GM21528 (cell line): Measurements from ENCODE around the gene COG8.
A peak's percentile ranks its signal among the peaks of the same experiment; 100 is the strongest.
"Not testable (repeated sequence)": the region's sequence is repeated elsewhere in the genome, so short reads cannot be mapped to it uniquely, and the experiment has no call there.

Experiments
- ATAC-seq: cut with Tn5 transposase; IDR thresholded peaks from one replicate; pipeline ENCODE4 v1.9.1; 2021; ENCODE audit warnings: mild to moderate bottlenecking, moderate library complexity; ENCODE audit not compliant: unreplicated experiment, low FRiP score

The COG8 gene

DNA sequence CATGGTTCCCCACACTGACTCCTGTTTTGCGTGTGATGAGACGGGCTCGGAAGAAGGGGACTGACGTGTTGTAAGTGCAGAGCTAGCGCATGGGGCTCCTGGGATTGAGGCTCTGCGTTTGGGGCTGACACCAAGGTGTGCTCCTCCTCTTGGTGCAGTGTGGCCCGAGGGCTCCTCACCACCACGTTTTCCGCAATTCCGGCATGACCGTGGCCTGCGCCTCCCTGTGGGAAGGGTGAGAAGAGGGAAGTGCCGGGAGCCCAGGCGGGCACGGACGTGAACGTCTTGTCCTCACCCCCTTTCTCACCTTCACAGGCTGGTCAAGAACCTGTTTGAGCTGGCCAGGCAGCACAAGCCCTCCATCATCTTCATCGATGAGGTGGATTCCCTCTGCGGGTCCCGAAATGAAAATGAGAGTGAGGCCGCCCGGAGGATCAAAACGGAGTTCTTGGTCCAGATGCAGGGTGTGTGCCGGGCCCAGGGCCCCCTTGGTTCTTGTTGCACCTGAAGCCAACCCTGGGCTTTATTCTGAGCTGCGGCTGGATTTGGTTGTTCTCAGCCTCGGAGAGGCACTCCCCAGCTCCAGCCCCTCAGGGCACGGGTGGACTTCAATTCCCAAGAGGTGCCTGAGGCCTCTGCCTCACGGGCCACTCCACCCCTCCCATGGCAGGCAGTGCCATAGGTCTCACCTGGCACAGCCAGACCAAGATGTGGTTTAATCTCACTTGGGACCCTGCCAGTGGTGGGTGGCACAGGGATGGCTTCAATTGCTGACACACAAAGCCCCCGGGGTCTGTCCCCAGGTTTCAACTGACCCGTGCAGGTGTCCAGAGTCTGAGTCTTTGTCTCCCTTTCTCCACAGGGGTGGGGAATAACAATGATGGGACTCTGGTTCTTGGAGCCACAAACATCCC is 19.3 kb downstream of the COG8 start:
- ATAC-seq = no peak

GRCh38 chr16:69319381-69319780 is 20.0 kb downstream of the COG8 start:
- ATAC-seq = no peak

DNA sequence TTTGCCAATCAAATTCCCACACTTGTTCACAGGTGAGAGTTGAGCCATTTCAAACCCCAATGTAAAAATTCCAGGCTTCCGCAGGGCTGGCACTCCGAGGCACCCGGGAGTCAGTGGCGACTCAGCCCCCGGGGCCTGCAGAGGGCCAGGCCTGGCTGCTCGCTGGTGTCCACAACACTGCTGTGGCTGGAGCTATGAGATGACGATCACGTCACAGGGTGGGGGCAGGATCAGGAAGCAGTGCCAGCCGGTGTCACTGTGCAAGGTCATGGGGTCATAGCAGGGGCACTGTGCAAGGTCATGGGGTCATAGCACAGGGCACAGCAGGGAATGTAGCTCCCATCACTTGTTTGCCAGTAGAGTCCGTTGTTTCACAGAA is 20.5 kb downstream of the COG8 start:
- no peak for ATAC-seq

DNA sequence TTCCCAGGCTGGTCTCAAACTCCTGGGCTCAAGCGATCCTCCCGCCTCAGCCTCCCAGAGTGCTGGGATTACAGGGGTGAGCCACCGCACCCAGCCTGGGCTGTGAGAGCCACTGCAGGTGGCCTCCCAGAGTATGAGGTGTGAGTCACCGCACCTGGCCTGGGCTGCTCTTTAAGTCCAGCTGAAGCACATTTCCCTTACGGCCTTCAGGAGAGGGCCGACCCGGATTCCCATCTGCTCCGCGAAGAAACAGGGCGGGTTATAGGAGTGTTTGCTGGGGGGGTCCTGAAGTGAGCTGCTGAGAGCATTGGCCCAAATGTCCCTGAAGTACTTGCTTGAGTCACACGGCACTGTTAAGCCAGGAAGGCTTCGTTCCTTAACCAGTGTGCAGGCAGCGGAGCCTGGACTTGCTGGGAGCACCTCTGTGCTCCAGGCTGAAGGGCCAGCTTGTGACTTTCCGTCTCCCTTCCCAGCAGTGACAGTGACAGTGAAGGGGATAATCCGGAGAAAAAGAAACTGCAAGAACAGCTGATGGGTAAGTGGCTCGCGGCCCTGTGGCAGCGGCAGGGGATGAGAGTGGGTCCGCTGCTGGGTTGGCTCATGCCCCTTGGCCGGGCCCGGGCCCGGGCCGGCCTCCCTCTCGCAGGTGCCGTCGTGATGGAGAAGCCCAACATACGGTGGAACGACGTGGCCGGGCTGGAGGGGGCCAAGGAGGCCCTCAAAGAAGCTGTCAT is 21.0 kb downstream of the COG8 start:
- no peak for ATAC-seq

- ATAC-seq = no peak
These were observed 22.7 kb downstream of the COG8 start for GRCh38 chr16:69316595-69317034.

DNA sequence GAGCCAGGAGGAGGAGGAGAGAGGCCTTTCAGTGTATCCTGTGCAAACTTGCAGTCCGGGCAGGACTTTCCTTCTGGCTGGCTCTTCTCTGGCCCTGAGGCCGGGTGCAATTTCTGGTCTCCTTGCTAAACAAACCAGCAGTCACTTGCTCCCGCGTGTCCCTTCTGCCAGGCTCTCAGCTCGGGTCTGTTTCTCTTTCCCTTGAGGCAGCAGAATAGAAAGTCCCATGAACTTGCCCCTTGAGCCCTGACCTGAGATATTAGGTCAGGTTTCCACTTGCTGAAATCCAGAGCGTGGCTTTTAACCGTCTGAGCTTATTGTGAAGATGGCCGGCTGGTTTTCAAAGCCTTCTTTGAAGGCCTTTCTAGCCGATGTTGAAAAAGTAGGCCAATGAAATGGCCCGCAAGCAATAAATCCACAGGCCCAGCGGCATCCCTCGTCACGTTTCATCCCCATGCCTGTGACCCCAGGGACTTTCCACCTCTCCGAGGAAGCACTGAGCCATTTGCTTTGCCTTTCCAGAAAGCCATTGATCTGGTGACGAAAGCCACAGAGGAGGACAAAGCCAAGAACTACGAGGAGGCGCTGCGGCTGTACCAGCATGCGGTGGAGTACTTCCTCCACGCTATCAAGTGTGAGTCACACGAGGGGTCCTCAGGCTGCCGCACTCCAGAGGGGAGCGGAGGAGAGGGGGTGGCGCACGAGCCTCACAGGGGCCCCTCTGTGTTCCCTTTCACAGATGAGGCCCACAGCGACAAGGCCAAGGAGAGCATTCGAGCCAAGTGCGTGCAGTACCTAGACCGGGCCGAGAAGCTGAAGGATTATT is 23.7 kb downstream of the COG8 start:
- no peak for ATAC-seq

GRCh38 chr16:69314534-69314933 is 24.8 kb downstream of the COG8 start:
- ATAC-seq = no peak

DNA sequence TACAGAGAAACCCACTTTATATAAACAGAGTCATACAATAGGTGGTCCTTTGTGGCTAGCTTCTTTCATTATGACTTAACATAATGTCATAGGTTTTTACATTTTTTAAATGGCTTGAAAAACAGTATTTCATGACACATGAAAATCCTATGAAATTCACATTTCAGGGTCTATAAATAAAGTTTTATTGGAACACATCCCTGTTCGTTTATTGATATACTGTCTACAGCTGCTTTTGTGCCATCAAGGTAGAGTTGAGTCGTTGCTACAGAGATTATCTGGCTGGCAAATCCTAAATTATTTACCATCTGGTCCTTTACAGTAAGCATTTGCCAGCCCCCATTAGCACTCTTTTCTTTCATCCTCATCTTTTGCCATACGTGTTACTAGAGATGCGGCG is 25.9 kb downstream of the COG8 start:
- no peak for ATAC-seq

DNA sequence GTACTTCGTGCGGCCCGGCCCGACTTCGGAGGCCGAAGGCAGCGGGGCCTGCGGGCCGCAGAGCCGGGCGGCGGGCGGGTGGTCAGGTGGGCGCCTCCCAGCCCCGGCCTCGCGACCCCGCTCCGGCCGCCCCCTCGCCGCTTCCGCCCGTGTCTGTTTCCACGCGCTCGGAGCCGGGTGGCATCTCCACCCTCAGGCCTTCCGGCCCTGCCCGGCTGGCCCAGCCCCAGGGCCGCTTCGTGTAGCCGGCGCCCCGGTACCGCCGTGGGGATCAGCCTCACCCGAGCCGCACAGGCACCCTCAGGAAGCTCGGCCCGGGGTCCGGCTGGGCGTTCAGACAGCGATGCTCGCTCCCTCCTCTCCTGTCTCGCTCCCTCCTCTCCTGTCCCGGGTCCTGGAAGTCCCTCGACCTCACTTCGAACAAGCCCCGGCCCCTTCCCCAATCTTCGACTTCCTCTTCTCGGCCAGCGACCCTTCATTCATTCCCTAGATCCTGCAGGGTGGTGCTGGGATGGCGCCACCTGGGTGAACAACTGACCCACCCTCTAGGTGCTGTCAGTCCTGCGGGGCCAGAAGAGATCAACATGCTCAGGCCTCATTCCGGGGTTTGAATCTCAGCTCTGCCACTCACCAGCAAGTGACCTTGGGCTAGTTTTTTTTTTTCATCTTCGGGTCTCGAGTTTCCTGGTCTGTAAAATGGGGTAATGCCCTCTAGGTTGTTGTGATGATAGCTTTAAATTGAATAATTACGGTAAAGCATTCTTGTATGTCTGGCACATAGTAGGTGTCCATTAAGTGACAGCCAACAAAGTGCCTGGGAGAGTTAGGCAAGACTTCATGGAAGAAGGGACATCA is 27.6 kb downstream of the COG8 start:
- peak; percentile 52 for ATAC-seq

GRCh38 chr16:69310653-69311532 is 28.5 kb downstream of the COG8 start, which contains the start of gene VPS4A:
VPS4A (plus strand) TSS chr16:69311350; CDS start chr16:69311512, 162 bp downstream.
- ATAC-seq = peak; percentile 89

DNA sequence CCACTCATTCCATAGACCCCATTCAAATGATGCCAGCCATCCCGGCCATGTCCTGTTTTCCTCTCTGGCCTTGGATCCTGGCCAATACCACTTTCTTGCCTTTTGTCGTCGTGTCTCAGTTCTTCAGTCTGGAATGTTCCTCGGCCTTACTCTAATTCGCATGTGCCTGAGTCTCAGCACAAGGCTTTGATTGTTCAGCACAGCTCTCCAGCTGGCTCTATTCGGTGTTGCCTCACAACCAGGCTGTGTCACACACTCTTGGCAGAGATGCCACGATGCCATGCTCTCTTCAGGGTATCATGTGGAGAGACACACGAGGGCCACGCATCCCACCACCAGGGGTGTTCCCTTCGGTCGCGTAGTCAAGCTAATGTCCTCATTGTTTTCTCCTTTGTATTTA is 30.0 kb downstream of the COG8 start:
- ATAC-seq = no peak

- no peak for ATAC-seq
These were observed 31.5 kb downstream of the COG8 start for GRCh38 chr16:69307856-69308255.

DNA sequence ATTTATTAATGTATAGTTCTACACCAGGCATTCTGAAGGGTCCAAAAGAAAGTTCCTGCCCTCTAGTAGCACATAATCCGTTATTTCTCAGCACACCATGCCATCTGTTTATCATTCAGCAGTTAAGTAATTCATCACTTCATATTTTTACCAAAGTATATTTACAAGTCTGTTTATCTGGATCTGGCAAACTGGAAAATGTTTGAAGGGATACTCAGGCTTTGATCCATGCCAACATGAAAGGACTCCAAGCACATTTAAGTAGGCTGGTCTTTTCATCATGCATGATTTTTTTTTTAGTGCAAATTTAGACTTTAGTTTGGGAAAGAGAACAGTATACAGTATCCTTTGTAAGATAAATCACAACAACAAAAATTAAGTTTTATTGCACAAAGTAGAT is 32.3 kb downstream of the COG8 start:
- ATAC-seq = no peak

DNA sequence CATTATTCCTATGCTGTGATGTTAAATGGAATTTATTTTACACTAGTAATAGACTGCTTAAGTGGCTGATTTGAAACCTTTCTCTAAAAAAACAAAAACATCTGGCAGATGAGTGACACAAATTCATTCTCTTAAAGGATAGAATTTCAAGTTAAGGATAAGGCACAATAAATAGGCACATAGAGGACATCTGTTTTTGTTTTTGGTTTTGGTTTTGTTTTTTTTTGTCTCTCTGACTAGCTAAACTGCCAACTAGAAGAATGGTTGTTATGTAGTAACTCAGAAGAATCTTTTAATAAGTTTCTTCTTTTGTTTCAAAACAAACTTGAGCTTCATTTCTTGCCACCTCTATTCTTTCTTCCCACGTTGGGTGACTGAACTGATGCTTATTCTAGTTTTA is 33.3 kb downstream of the COG8 start:
- ATAC-seq = no peak

DNA sequence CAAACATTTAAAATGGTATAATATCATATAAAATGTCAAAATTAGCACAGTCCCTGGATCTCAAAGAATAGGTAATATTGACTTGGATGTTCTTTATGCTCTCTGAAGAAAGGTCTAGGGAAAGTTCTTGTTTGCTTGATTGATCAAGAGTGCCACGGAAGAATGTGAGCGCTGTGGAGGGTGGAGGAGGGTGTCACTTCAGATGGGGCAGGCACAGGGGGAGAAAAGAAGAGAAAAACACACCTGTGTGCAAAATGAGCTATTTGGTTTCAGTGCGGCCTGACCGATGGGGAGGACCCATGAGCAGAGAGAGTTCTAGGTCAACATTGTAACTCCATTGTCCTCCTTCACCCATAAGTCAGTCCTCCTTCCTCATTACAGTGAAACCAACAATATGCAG is 37.1 kb downstream of the COG8 start:
- no peak for ATAC-seq

- no peak for ATAC-seq
These were observed 37.5 kb downstream of the COG8 start for GRCh38 chr16:69301861-69302260.

DNA sequence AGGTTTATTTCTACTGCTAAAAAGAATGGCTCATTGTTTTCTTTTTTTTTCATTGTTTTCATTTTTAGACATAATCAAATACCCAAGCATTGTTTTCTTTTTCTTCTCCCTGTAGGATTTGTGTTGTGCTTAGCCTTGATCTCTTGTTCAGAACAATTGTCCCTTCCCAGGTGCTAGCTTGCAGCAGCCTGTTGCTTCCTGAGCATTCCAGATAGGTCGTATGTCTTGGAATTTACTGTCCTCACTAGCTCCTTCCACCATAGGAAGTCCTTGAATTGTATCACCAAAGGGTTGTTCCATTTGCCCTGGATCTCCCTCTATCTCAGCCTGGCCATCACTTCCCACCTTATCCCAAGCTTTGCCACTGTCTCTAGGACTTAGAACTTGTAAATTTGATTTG is 38.2 kb downstream of the COG8 start:
- ATAC-seq = no peak

DNA sequence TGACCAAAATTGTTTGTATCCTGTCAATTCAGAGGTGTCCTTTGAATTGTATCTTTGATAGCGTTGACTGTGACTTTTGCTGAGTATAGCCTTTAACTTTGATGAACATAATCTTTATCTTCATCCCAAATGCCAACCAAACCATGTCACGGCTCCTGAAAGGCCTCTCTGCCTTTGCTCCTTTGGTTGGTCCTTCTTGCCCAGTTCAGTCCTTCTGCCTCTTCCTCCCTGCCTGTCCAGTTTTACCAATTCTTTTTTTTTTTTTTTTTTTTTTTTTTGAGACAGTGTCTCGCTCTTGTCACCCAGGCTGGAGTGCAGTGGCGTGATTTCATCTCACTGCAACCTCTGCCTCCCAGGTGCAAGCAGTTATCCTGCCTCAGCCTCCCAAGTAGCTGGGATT is 41.1 kb downstream of the COG8 start:
- ATAC-seq = no peak

- ATAC-seq = not testable (repeated sequence)
These were observed 42.6 kb downstream of the COG8 start for GRCh38 chr16:69296771-69297170.
